Measurements from ENCODE around the gene F2. TPM values are rescaled to one million over a fixed set of nuclear protein-coding genes. Genes with fewer than 3 reads are reported as not detected.

Gene F2
- total and polyA plus RNA-seq, 2 of the 13 experiments (the other 11 are each of a cell fraction or from before 2014, with no cell fraction given): 330 to 801 TPM

- TF ChIP-seq MYPOP (CRISPR knock-in tag; IDR thresholded peaks at IDR 0.05): 0 out of 2 replicates have a peak, but pooled peaks have one; percentile 57
- TF ChIP-seq, protein P1, sequence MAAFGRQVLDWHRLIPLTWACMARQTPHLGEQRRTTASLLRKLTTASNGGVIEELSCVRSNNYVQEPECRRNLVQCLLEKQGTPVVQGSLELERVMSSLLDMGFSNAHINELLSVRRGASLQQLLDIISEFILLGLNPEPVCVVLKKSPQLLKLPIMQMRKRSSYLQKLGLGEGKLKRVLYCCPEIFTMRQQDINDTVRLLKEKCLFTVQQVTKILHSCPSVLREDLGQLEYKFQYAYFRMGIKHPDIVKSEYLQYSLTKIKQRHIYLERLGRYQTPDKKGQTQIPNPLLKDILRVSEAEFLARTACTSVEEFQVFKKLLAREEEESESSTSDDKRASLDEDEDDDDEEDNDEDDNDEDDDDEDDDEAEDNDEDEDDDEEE (CRISPR knock-in tag; IDR thresholded peaks at IDR 0.05): no peak
- peak; percentile 75; the same call in 1 of the 2 replicates for TF ChIP-seq ZFP90 (CRISPR knock-in tag; IDR thresholded peaks at IDR 0.05; ENCODE audit: borderline replicate concordance)
- TF ChIP-seq TAF1 (CRISPR knock-in tag; IDR thresholded peaks at IDR 0.05): peak; percentile 98
- TF ChIP-seq ONECUT2 (CRISPR knock-in tag; IDR thresholded peaks at IDR 0.05): no peak
- TF ChIP-seq ZNF687 (CRISPR knock-in tag; IDR thresholded peaks at IDR 0.05): no peak; the same call in 1 of the 2 replicates
- TF ChIP-seq, protein P2, sequence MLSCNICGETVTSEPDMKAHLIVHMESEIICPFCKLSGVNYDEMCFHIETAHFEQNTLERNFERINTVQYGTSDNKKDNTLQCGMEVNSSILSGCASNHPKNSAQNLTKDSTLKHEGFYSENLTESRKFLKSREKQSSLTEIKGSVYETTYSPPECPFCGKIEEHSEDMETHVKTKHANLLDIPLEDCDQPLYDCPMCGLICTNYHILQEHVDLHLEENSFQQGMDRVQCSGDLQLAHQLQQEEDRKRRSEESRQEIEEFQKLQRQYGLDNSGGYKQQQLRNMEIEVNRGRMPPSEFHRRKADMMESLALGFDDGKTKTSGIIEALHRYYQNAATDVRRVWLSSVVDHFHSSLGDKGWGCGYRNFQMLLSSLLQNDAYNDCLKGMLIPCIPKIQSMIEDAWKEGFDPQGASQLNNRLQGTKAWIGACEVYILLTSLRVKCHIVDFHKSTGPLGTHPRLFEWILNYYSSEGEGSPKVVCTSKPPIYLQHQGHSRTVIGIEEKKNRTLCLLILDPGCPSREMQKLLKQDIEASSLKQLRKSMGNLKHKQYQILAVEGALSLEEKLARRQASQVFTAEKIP (CRISPR knock-in tag; IDR thresholded peaks at IDR 0.05; ENCODE audit: borderline replicate concordance): no peak
- no peak for TF ChIP-seq ZNF737 (CRISPR knock-in tag; IDR thresholded peaks at IDR 0.05; ENCODE audit: borderline replicate concordance)
- peak; percentile 91 for TF ChIP-seq ZNF331 (CRISPR knock-in tag; IDR thresholded peaks at IDR 0.05)
- peak; percentile 27; the same call in 1 of the 2 replicates for TF ChIP-seq PAX8 (CRISPR knock-in tag; IDR thresholded peaks at IDR 0.05; ENCODE audit: borderline replicate concordance)
- TF ChIP-seq PATZ1 (CRISPR knock-in tag; IDR thresholded peaks at IDR 0.05): peak; percentile 86
- TF ChIP-seq ZNF891 (CRISPR knock-in tag; IDR thresholded peaks at IDR 0.05): peak; percentile 81; the same call in 1 of the 2 replicates
- no peak for TF ChIP-seq AGO2 (optimal IDR thresholded peaks at IDR 0.05; ENCODE audit: low read depth, low read length)
- no peak; the same call in 1 of the 2 replicates for TF ChIP-seq ZNF253 (CRISPR knock-in tag; IDR thresholded peaks at IDR 0.05; ENCODE audit: borderline replicate concordance)
- peak; percentile 89 for TF ChIP-seq NR2C2 (CRISPR knock-in tag; IDR thresholded peaks at IDR 0.05; ENCODE audit: borderline replicate concordance)
- TF ChIP-seq ZNF383 (CRISPR knock-in tag; IDR thresholded peaks at IDR 0.05; ENCODE audit: borderline replicate concordance): no peak
- TF ChIP-seq YEATS2 (CRISPR knock-in tag; IDR thresholded peaks at IDR 0.05; ENCODE audit: borderline replicate concordance): no peak
- peak; percentile 91 for TF ChIP-seq KDM6A (CRISPR knock-in tag; IDR thresholded peaks at IDR 0.05; ENCODE audit: low read depth)
- no peak; the same call in none of the 2 replicates for TF ChIP-seq ZNF749 (CRISPR knock-in tag; IDR thresholded peaks at IDR 0.05; ENCODE audit: borderline replicate concordance)
- TF ChIP-seq ZNF30 (CRISPR knock-in tag; IDR thresholded peaks at IDR 0.05): no peak
Measured at GRCh38 chr11:46719048-46719542, at the start of gene F2 (continued).
